GM19467 (cell line): Measurements from ENCODE around the gene CYFIP2.
"Not testable (repeated sequence)": the region's sequence is repeated elsewhere in the genome, so short reads cannot be mapped to it uniquely, and the experiment has no call there.

Source experiments
- ATAC-seq: cut with Tn5 transposase; IDR thresholded peaks from one replicate; pipeline ENCODE4 v1.9.1; 2021; ENCODE audit warnings: mild to moderate bottlenecking, moderate library complexity; ENCODE audit not compliant: unreplicated experiment

Gene CYFIP2

GRCh38 chr5:157265714-157266285 is at the start of gene CYFIP2:
TSS of gene CYFIP2 (plus strand) at chr5:157266123. CDS start at chr5:157285362, 19,239 bp downstream.
- peak; percentile 87 for ATAC-seq

- ATAC-seq = no peak
Measured at GRCh38 chr5:157216391-157217142, 49.4 kb upstream of the CYFIP2 start.

- no peak for ATAC-seq
Measured at GRCh38 chr5:157217289-157218024, 48.5 kb upstream of the CYFIP2 start.

GRCh38 chr5:157219491-157220271 is 46.2 kb upstream of the CYFIP2 start:
- peak; percentile 46 for ATAC-seq

- ATAC-seq = no peak
Measured at GRCh38 chr5:157221959-157222358, 44.0 kb upstream of the CYFIP2 start.

DNA sequence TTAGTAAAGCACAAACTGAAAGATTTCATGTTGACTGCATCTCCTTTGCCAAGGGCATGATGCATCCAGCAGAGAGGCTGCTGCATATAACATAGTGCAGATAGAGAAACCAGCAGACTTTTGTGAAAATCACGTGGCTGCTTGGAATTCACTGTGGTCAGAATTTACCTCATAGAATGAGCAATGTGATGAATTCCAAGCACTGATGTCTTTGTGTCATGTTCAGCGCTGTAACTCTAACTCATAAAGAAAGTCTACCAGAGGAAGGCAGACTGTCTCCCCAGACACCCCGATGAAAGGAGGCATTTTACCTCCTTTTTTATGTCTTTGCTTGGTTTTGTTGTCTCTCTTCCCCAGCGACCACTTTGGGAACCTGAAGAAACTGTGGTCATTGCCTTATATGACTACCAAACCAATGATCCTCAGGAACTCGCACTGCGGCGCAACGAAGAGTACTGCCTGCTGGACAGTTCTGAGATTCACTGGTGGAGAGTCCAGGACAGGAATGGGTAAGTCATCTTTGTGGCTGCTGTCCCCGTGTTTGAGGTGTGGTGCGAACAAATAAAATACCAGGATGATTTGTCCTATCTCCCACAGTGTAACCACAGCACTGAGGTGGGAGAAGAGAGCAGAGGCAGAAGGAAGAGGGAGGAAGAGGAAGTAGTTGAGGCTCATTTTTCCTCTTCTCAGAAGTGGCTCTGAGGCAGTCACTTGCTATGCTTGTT is 43.3 kb upstream of the CYFIP2 start:
- no peak for ATAC-seq

DNA sequence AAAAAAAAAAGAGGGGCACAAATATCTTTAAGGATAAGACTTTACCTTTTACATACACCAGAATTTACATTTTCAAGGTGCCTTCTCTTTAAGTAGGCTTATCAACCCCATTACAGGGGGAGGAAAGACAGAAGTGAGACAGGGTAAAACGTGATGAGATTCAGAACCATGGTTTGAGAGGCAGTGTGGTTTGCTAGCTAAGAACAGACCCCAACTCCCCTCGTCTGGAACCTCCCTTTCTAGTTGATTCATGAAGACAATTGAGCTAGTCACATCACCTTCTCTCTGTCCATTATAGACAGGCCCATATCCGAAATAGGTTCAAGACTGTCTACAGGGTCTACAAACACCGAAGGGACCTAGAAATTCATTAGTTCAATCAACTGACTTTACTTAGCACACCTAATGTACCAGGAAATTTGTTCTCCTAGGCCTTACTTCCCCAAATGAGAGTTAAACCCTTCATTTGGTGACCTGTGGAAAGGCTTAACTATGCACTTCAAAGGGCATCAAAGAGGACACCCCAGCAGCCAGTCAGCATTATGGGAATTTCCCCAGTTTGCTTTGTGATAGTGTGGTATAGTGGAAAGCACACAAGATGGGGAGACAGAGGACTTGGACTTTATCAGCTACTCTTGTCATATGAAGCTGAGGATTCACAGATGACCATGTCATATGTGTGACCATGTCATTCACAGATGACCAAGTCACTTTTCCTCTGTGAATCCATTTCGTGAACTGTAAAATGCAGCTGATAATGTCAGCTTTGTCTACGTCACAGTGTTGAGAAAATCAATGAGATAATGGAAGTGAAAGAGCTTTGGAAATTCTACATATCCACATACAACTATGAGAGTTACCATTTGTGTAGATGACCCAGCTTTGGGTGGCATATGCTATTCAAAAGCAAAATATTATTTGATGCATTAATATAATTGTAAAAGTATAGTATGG is 40.2 kb upstream of the CYFIP2 start:
- no peak for ATAC-seq

GRCh38 chr5:157230610-157231009 is 35.3 kb upstream of the CYFIP2 start:
- ATAC-seq = no peak

DNA sequence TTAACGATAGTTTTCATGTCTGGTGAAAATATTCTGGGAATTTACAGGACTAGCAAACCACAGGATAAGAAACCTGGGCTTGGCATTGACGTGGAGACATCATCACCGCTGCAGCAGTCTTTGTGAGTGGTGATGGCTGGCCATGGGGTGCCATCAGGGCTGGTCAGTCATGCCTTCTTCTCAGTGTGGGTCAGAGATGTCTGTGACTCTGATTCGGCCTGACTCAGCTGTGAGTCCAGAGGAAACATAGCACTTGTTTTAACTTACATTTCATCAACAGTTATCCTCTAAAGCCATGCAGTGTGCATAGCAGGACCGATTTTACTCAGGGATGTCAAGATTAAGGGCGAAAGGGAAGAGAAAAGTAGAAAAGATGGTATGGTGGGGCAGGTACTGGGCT is 33.2 kb upstream of the CYFIP2 start:
- no peak for ATAC-seq

- ATAC-seq = no peak
Measured at GRCh38 chr5:157233515-157233914, 32.4 kb upstream of the CYFIP2 start.

DNA sequence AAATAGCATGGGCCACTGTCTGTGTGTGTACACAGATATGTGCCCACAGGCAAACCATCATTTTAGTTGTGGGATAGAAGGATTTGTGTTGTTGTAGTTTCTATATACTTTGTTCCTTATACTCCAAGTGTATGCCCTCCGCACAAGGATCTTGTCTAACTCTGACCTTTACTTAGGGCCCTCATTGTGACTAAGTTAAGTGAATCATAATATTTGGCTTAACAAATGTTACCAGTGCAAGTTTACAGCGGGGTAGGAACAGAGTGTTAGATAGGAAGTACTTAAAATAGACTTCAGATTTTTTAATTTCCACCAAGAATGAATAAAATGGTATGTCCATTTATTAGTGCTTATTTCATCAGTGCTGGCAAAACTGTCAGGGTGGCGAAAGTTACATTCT is 29.5 kb upstream of the CYFIP2 start:
- ATAC-seq = no peak

GRCh38 chr5:157241483-157241882 is 24.4 kb upstream of the CYFIP2 start:
- no peak for ATAC-seq

- not testable (repeated sequence) for ATAC-seq
Measured at GRCh38 chr5:157244704-157245103, 21.2 kb upstream of the CYFIP2 start.

- ATAC-seq = no peak
Measured at GRCh38 chr5:157245476-157245875, 20.4 kb upstream of the CYFIP2 start.

DNA sequence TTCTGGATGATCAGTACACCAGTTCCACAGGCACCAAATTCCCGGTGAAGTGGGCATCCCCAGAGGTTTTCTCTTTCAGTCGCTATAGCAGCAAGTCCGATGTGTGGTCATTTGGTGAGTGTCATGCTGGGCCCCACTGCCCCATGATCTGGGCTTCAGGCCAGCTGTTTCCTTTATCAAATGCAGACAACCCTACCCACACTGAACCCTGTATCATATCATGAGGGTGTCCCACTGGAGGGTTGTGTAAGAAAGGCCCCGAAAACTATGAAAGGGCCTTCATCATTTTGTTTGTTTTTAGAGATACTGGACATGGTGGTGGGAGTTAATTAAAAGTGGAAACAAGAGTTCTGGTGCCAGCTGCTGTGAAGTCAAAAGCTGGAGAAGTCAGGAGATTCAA is 20.0 kb upstream of the CYFIP2 start:
- no peak for ATAC-seq

GRCh38 chr5:157247267-157247666 is 18.7 kb upstream of the CYFIP2 start:
- no peak for ATAC-seq

DNA sequence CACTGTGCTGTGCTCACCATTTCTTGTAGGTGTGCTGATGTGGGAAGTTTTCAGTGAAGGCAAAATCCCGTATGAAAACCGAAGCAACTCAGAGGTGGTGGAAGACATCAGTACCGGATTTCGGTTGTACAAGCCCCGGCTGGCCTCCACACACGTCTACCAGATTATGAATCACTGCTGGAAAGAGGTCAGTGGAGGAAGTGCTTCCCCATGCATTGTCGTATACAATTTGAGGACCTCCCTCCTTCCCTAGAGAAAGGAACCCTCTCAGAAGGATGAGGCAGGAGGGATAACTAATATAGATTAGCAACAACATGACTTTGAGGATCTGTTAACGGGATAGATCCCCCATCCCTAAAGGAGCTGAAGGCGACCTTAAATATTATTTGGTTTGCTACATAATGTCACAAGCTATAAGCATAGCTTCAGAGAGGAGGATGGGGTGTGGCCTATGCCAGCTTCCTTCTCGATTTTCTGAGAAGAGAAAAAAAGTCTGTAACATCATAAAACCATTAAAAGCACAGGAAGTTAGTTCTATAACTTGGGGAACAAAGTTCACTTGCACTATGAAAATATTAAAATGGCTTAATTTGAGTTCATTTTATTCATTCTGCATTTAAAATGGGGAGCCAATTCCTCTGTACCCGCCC is 17.0 kb upstream of the CYFIP2 start:
- ATAC-seq = no peak

DNA sequence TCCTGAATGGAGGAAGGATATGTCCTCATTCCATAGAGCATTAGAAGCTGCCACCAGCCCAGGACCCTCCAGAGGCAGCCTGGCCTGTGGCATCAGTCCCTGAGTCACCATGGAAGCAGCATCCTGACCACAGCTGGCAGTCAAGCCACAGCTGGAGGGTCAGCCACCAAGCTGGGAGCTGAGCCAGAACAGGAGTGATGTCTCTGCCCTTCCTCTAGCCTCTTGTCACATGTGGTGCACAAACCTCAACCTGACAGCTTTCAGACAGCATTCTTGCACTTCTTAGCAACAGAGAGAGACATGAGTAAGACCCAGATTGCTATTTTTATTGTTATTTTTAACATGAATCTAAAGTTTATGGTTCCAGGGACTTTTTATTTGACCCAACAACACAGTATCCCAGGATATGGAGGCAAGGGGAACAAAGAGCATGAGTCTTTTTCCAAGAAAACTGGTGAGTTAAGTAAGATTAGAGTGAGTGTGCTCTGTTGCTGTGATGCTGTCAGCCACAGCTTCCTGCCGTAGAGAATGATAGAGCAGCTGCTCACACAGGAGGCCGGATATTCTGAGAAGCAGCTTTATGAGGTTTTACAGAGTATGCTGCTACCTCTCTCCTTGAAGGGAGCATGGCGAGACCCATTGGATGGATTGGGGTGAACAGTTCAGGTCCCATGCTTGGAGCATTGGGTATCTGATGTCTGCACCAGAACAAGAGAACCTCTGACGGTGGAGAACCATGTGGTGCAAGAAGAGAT is 13.0 kb upstream of the CYFIP2 start:
- ATAC-seq = peak; percentile 92
